Stimulated activated CD8-positive, alpha-beta memory T cell treated with anti-CD3 and anti-CD28 coated beads, Interleukin-4, amount 100 ng/mL, for 24 hours (primary cell): ENCODE measurements around the gene NOS3.

ENCODE experiments used
- DNase-seq: peaks from one replicate; pipeline ENCODE4 v3.0.0-alpha.2; 2020; ENCODE audit warnings: low read depth

NOS3 gene

GRCh38 chr7:151059367-151060112 is 68.7 kb downstream of the NOS3 start, which contains the start of gene SLC4A2:
Gene SLC4A2 (plus strand): TSS chr7:151059589. CDS start chr7:151061988, 2,399 bp downstream.
- DNase-seq: peak; percentile 61

- no peak for DNase-seq
These were observed 69.2 kb downstream of the NOS3 start for GRCh38 chr7:151060113-151060415.

GRCh38 chr7:151060416-151061212 is 69.8 kb downstream of the NOS3 start:
- DNase-seq: no peak

- DNase-seq: no peak
These were observed 70.6 kb downstream of the NOS3 start for GRCh38 chr7:151061213-151062110.

GRCh38 chr7:151062111-151062398 is 71.2 kb downstream of the NOS3 start:
- no peak for DNase-seq

- DNase-seq: no peak
These were observed 71.8 kb downstream of the NOS3 start for GRCh38 chr7:151062399-151063211.

GRCh38 chr7:151063212-151063561 is 72.4 kb downstream of the NOS3 start:
- no peak for DNase-seq
